PC-9 (cell line): ENCODE results near the gene MVD. TPM values are rescaled to one million over a fixed set of nuclear protein-coding genes. Genes with fewer than 3 reads are reported as not detected.

ENCODE experiments used
- BruUV-seq: library from RNA; stranded (reverse); fragments of 400-500 nt; replicated peaks from 2 replicates; lab custom pipeline; 2021; lab: Mats Ljungman, UMichigan
- CTCF ChIA-PET: fragments of 300-600 bp; sonication (Branson Sonifier 250); formaldehyde crosslinking; loops from one replicate; lab custom pipeline; 2022; ENCODE audit warnings: antibody characterized with exemption; lab: Charles Lee
- POLR2A ChIA-PET: fragments of 300-600 bp; sonication (Branson Sonifier 250); formaldehyde crosslinking; loops from one replicate; lab custom pipeline; 2022; ENCODE audit warnings: antibody characterized with exemption; ENCODE audit not compliant: unreplicated experiment; lab: Charles Lee
- DNase-seq, 2 experiments: peaks; one replicate each; pipeline versions ENCODE4 v3.0.0 to v3.0.0-alpha.2; 2015 to 2022; ENCODE audit warnings: mixed read lengths in 1 of 2
- H2AFZ ChIP-seq: fragments of 200-600 bp; sonication (generic); 2 replicates; pipeline ENCODE4 v1.8.1; 2017; ENCODE audit warnings: antibody characterized with exemption
- H3F3A ChIP-seq: fragments of 200-600 bp; sonication (generic); 2 replicates; pipeline ENCODE4 v1.8.1; 2017; ENCODE audit warnings: antibody characterized with exemption, mild to moderate bottlenecking, low read depth; ENCODE audit not compliant: insufficient read depth
- H3K27ac ChIP-seq: fragments of 200-600 bp; sonication (generic); 2 replicates; pipeline ENCODE4 v1.6.1; 2016; ENCODE audit warnings: mixed run types
- H3K27me3 ChIP-seq: fragments of 200-600 bp; sonication (generic); 2 replicates; pipeline ENCODE4 v1.6.1; 2016; ENCODE audit warnings: low read depth, mixed run types; ENCODE audit not compliant: insufficient read depth
- H3K36me3 ChIP-seq: fragments of 200-600 bp; sonication (generic); 2 replicates; pipeline ENCODE4 v1.6.1; 2016; ENCODE audit warnings: low read depth, mixed run types
- H3K4me1 ChIP-seq: fragments of 200-600 bp; sonication (generic); replicated peaks from 2 replicates; pipeline ENCODE4 v1.6.1; 2016; ENCODE audit warnings: mixed run types; ENCODE audit not compliant: insufficient read depth
- H3K4me2 ChIP-seq: fragments of 200-600 bp; sonication (generic); 2 replicates; pipeline ENCODE4 v1.6.1; 2017; ENCODE audit warnings: mixed run types
- H3K4me3 ChIP-seq: fragments of 200-600 bp; sonication (generic); 2 replicates; pipeline ENCODE4 v1.6.1; 2016; ENCODE audit warnings: mixed run types
- H3K79me2 ChIP-seq: fragments of 200-600 bp; sonication (generic); 2 replicates; pipeline ENCODE4 v1.6.1; 2017; ENCODE audit warnings: low read depth, mixed run types
- H3K9me2 ChIP-seq: fragments of 200-600 bp; sonication (generic); 2 replicates; pipeline ENCODE4 v1.8.1; 2017; ENCODE audit warnings: mild to moderate bottlenecking; ENCODE audit not compliant: insufficient read depth
- H3K9me3 ChIP-seq: fragments of 200-600 bp; sonication (generic); 2 replicates; pipeline ENCODE4 v1.8.1; 2016; ENCODE audit warnings: low read depth; ENCODE audit not compliant: insufficient read depth
- H4K20me1 ChIP-seq: fragments of 200-600 bp; sonication (generic); 2 replicates; pipeline ENCODE4 v1.8.1; 2017; ENCODE audit not compliant: insufficient read depth
- CTCF ChIP-seq: fragments of 200-600 bp; sonication (generic); conservative IDR thresholded peaks from 2 replicates; pipeline ENCODE4 v1.6.1; 2017; ENCODE audit warnings: mixed run types, antibody characterized with exemption, mild to moderate bottlenecking, moderate library complexity
- EZH2 ChIP-seq: fragments of 200-600 bp; sonication (generic); IDR thresholded peaks from 2 replicates; pipeline ENCODE4 v1.8.0; 2017; ENCODE audit warnings: antibody characterized with exemption, low read depth
- intact Hi-C: fragments of 100-400 bp; cut with micrococcal nuclease; formaldehyde crosslinking; loops from one replicate; pipeline ENCODE4 v1.10.0; 2022; ENCODE audit not compliant: unreplicated experiment
- total RNA-seq: library from RNA; stranded (reverse); gene quantifications from 2 replicates; pipeline ENCODE4 v1.2.3, GENCODE V29; 2021

MVD gene
- total RNA-seq, 1 experiment from 2014 or later, result 168 TPM

- Histone ChIP-seq H2AFZ (no peak overlapping the region), H3K4me3 (no peak overlapping the region), H3K4me1 (peaks cover 9% of the 10 kb centered on the region), H3K27me3 (no peaks in the 10 kb centered on the region), H3K36me3 (no peaks in the 10 kb centered on the region), H3K9me2 (no peaks in the 10 kb centered on the region), H3F3A (peaks cover 10% of the 10 kb centered on the region; the same call in 1 of the 2 replicates), H3K27ac (no peak overlapping the region), H3K79me2 (peaks cover 29% of the 10 kb centered on the region), H3K4me2 (no peak overlapping the region), H3K9me3 (no peaks in the 10 kb centered on the region), H4K20me1 (no peaks in the 10 kb centered on the region; the same call in 1 of the 2 replicates)
- no TSS peak for BruUV-seq
- intact Hi-C loops, result no loop called here
- POLR2A ChIA-PET, result no interaction called here
- TF ChIP-seq CTCF, result no peak
- TF ChIP-seq EZH2, result no peak
- CTCF ChIA-PET, result no interaction called here
- no peak for DNase-seq
These were observed 4.2 kb downstream of the MVD start for GRCh38 chr16:88658714-88659113.

GRCh38 chr16:88657371-88657770 lies 5.5 kb downstream of the MVD start:
- no peak for TF ChIP-seq EZH2
- TF ChIP-seq CTCF, result no peak
- no peaks in the 10 kb centered on the region for H3K9me2 ChIP-seq

GRCh38 chr16:88656291-88656980 lies 6.5 kb downstream of the MVD start:
- H4K20me1 ChIP-seq, result no peaks in the 10 kb centered on the region; the same call in 1 of the 2 replicates
- H3K36me3 ChIP-seq, result no peaks in the 10 kb centered on the region
- ChIA-PET POLR2A (no interaction called here), CTCF (no interaction called here)
- no peak for DNase-seq
- H3K27me3 ChIP-seq, result no peaks in the 10 kb centered on the region
- TF ChIP-seq CTCF, result no peak
- TF ChIP-seq EZH2, result no peak
- intact Hi-C loops, result no loop called here
- no TSS peak for BruUV-seq
- peaks cover 16% of the 10 kb centered on the region for H3K79me2 ChIP-seq
- H3F3A ChIP-seq, result peaks cover 11% of the 10 kb centered on the region; the same call in 1 of the 2 replicates
- H3K4me2 ChIP-seq, result no peak overlapping the region
- no peak overlapping the region for H2AFZ ChIP-seq
- 0 out of 2 replicates have a peak, but pooled peaks cover 3% of the 10 kb centered on the region for H3K4me1 ChIP-seq
- H3K4me3 ChIP-seq, result no peak overlapping the region
- H3K27ac ChIP-seq, result no peak overlapping the region
- H3K9me3 ChIP-seq, result no peaks in the 10 kb centered on the region
- no peaks in the 10 kb centered on the region for H3K9me2 ChIP-seq

More at GRCh38 chr16:88657371-88657770, 5.5 kb downstream of the MVD start:
- Histone ChIP-seq H3K27ac (no peak overlapping the region), H3K4me2 (no peak overlapping the region), H3K79me2 (peaks cover 24% of the 10 kb centered on the region), H3K4me3 (no peak overlapping the region), H3K4me1 (peaks cover 9% of the 10 kb centered on the region), H4K20me1 (no peaks in the 10 kb centered on the region; the same call in 1 of the 2 replicates), H3K27me3 (no peaks in the 10 kb centered on the region), H3K36me3 (no peaks in the 10 kb centered on the region), H3K9me3 (no peaks in the 10 kb centered on the region), H3F3A (peaks cover 12% of the 10 kb centered on the region; the same call in 1 of the 2 replicates), H2AFZ (no peak overlapping the region)
- CTCF ChIA-PET, result interaction anchor here (0.6 kb wide), 1 partner anchor 43 kb away, joined by 4 read pairs; no protein-coding TSS in a partner anchor
- no peak for DNase-seq
- POLR2A ChIA-PET, result no interaction called here
- BruUV-seq, result no TSS peak
- intact Hi-C loops, result no loop called here
